Measurements from ENCODE around the gene DGCR2.

- TF ChIP-seq, protein P1, sequence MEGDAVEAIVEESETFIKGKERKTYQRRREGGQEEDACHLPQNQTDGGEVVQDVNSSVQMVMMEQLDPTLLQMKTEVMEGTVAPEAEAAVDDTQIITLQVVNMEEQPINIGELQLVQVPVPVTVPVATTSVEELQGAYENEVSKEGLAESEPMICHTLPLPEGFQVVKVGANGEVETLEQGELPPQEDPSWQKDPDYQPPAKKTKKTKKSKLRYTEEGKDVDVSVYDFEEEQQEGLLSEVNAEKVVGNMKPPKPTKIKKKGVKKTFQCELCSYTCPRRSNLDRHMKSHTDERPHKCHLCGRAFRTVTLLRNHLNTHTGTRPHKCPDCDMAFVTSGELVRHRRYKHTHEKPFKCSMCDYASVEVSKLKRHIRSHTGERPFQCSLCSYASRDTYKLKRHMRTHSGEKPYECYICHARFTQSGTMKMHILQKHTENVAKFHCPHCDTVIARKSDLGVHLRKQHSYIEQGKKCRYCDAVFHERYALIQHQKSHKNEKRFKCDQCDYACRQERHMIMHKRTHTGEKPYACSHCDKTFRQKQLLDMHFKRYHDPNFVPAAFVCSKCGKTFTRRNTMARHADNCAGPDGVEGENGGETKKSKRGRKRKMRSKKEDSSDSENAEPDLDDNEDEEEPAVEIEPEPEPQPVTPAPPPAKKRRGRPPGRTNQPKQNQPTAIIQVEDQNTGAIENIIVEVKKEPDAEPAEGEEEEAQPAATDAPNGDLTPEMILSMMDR (conservative IDR thresholded peaks at IDR 0.05; ENCODE audit: low read depth, low read length): no peak
- TF ChIP-seq EZH2 (IDR thresholded peaks at IDR 0.05; ENCODE audit: borderline replicate concordance, low read depth, low read length, poor library complexity, severe bottlenecking): peak; percentile 84
Measured at GRCh38 chr22:19169002-19169946, 47.1 kb upstream of the DGCR2 start.
